HCT116 (cell line): Measurements from ENCODE around the gene ELFN1. TPM values are rescaled to one million over a fixed set of nuclear protein-coding genes. Genes with fewer than 3 reads are reported as not detected.

Experiments used
- ATAC-seq: fragments of 200-7000 bp; cut with Tn5 transposase; 2 replicates; pipeline ENCODE4 v1.9.1; 2020; ENCODE audit warnings: mild to moderate bottlenecking, moderate library complexity
- BruUV-seq: library from RNA; stranded (reverse); fragments of 400-500 nt; replicated peaks from 2 replicates; lab custom pipeline; 2021; lab: Mats Ljungman, UMichigan
- CTCF ChIA-PET: fragments of 300-600 bp; sonication (Branson Sonifier 250); formaldehyde crosslinking; loops from one replicate; lab custom pipeline; 2021; ENCODE audit warnings: antibody characterized with exemption; lab: Charles Lee
- POLR2A ChIA-PET: fragments of 300-600, 350-600 bp; sonication (Branson Sonifier 250); formaldehyde crosslinking; loops from one replicate; lab custom pipeline; 2021; ENCODE audit warnings: antibody characterized with exemption; lab: Charles Lee
- RAD21 ChIA-PET, 2 experiments: fragments of 300-600 bp; sonication (Branson Sonifier 250); formaldehyde crosslinking; loops; one replicate each; lab custom pipeline; 2023; ENCODE audit warnings: low total read pairs in 2 of 2; ENCODE audit not compliant: uncharacterized antibody in 2 of 2, unreplicated experiment in 2 of 2, low non-redundant PET in 1 of 2; lab: Charles Lee
- DNase-seq: peaks from one replicate; pipeline ENCODE4 v3.0.0-alpha.2; 2010; ENCODE audit warnings: low read depth, low spot score
- H2AFZ ChIP-seq: fragments of 200-600 bp; shearing (Covaris generic), sonication (generic); 2 replicates; pipeline ENCODE4 v1.6.1; 2017; ENCODE audit warnings: low read depth, mixed run types, mixed read lengths, antibody characterized with exemption, low read length; ENCODE audit not compliant: poor library complexity, severe bottlenecking
- H3K27ac ChIP-seq: 2 replicates; pipeline ENCODE4 v1.5.1; 2012; ENCODE audit warnings: low read depth, low read length
- H3K27me3 ChIP-seq: fragments of 200-600 bp; sonication (generic); 2 replicates; pipeline ENCODE4 v1.6.1; 2016; ENCODE audit warnings: mixed run types, low read length, mixed read lengths; ENCODE audit not compliant: insufficient read depth
- H3K36me3 ChIP-seq, 2 experiments: fragments of 200-500 bp in 1 of 2; fragments of 200-600 bp in 1 of 2; sonication (Bioruptor generic) in 1 of 2; sonication (generic) in 1 of 2; 2 replicates each; pipeline versions ENCODE4 v1.5.1 to v1.6.1; 2014 to 2016; ENCODE audit warnings: low read length in 2 of 2, inconsistent platforms in 1 of 2, mixed read lengths in 1 of 2, mixed run types in 1 of 2; ENCODE audit not compliant: insufficient read depth in 2 of 2, control insufficient read depth in 1 of 2
- H3K4me1 ChIP-seq, 2 experiments: fragments of 200-600 bp in 1 of 2; sonication (generic) in 1 of 2; 2 replicates each; pipeline versions ENCODE4 v1.5.1 to v1.6.1; 2012 to 2017; ENCODE audit warnings: low read length in 2 of 2, inconsistent platforms in 1 of 2, mild to moderate bottlenecking in 1 of 2, mixed read lengths in 1 of 2, mixed run types in 1 of 2, moderate library complexity in 1 of 2; ENCODE audit not compliant: insufficient read depth in 2 of 2, control insufficient read depth in 1 of 2
- H3K4me2 ChIP-seq: fragments of 200-600 bp; sonication (generic); 2 replicates; pipeline ENCODE4 v1.6.1; 2017; ENCODE audit warnings: mixed run types, low read length, mixed read lengths
- H3K4me3 ChIP-seq, 2 experiments: fragments of 200-600 bp in 1 of 2; sonication (generic) in 1 of 2; replicated peaks in 1 of 2; 2 replicates each; pipeline ENCODE4 v1.5.1; 2011 to 2016; ENCODE audit warnings: low read length in 2 of 2, control low read depth in 1 of 2, low read depth in 1 of 2, mild to moderate bottlenecking in 1 of 2, mixed read lengths in 1 of 2, mixed run types in 1 of 2
- H3K79me2 ChIP-seq: fragments of 200-600 bp; sonication (generic); 2 replicates; pipeline ENCODE4 v1.6.1; 2017; ENCODE audit warnings: mild to moderate bottlenecking, mixed run types, low read length, moderate library complexity, mixed read lengths; ENCODE audit not compliant: insufficient read depth
- H3K9ac ChIP-seq: fragments of 200-600 bp; sonication (generic); 2 replicates; pipeline ENCODE4 v1.6.1; 2016; ENCODE audit warnings: low read length, mixed read lengths
- H3K9me2 ChIP-seq: fragments of 200-600 bp; sonication (generic), shearing (Covaris generic); 2 replicates; pipeline ENCODE4 v1.6.1; 2017; ENCODE audit warnings: mixed run types, mild to moderate bottlenecking, moderate library complexity; ENCODE audit not compliant: insufficient read depth
- H3K9me3 ChIP-seq, 2 experiments: fragments of 200-500 bp in 1 of 2; fragments of 200-600 bp in 1 of 2; sonication (Bioruptor generic) in 1 of 2; sonication (generic) in 1 of 2; 2 replicates each; pipeline ENCODE4 v1.6.1; 2014 to 2017; ENCODE audit warnings: low read length in 2 of 2, mixed read lengths in 2 of 2, inconsistent platforms in 1 of 2, low read depth in 1 of 2, mild to moderate bottlenecking in 1 of 2, mixed run types in 1 of 2, moderate library complexity in 1 of 2; ENCODE audit not compliant: control insufficient read depth in 1 of 2, insufficient read depth in 1 of 2
- H4K20me1 ChIP-seq: fragments of 200-600 bp; sonication (generic), shearing (Covaris generic); 2 replicates; pipeline ENCODE4 v1.6.1; 2017; ENCODE audit warnings: mixed run types, mild to moderate bottlenecking, moderate library complexity; ENCODE audit not compliant: insufficient read depth
- EGR1 ChIP-seq: IDR thresholded peaks from 2 replicates; pipeline ENCODE4 v1.6.1; 2012; ENCODE audit warnings: low read depth
- MAX ChIP-seq: IDR thresholded peaks from 2 replicates; pipeline ENCODE4 v1.6.1; 2012
- POLR2A ChIP-seq: IDR thresholded peaks from 2 replicates; pipeline ENCODE4 v1.7.0; 2011; ENCODE audit warnings: borderline replicate concordance; ENCODE audit not compliant: insufficient read depth, insufficient read length; ENCODE audit errors: extremely low read depth
- POLR2AphosphoS5 ChIP-seq: IDR thresholded peaks from 2 replicates; pipeline ENCODE4 v1.6.1; 2011; ENCODE audit warnings: mild to moderate bottlenecking, low read depth, low read length, moderate library complexity
- SP1 ChIP-seq: IDR thresholded peaks from 2 replicates; pipeline ENCODE4 v1.6.1; 2012; ENCODE audit warnings: low read depth
- ZFX ChIP-seq: fragments of 450-650 bp; IDR thresholded peaks from 2 replicates; pipeline ENCODE4 v1.6.1; 2017
- intact Hi-C: fragments of 100-400 bp; cut with micrococcal nuclease; formaldehyde crosslinking; loops from 2 replicates; pipeline ENCODE4 v1.10.0; 2022
- total RNA-seq: library from RNA; stranded (reverse); gene quantifications from one replicate; pipeline ENCODE4 v1.2.1, GENCODE V29; 2021; ENCODE audit not compliant: unreplicated experiment

ELFN1 gene
- total RNA-seq, 1 experiment from 2014 or later = 4.4 TPM

GRCh38 chr7:1775389-1775788 lies 105.3 kb downstream of the ELFN1 start:
- intact Hi-C loops = no loop called here
- Histone ChIP-seq H3K9me2 (no peaks in the 10 kb centered on the region), H3K4me1 (no peaks in the 10 kb centered on the region), H3K4me2 (no peak overlapping the region), H2AFZ (no peak overlapping the region), H3K27ac (no peak overlapping the region), H4K20me1 (no peaks in the 10 kb centered on the region), H3K4me3 (no peak overlapping the region), H3K79me2 (no peaks in the 10 kb centered on the region), H3K9ac (no peak overlapping the region), H3K9me3 (no peaks in the 10 kb centered on the region), H3K27me3 (no peaks in the 10 kb centered on the region), H3K36me3 (no peaks in the 10 kb centered on the region)
- ChIA-PET POLR2A (no interaction called here), CTCF (no interaction called here), RAD21 (no interaction called here)
- DNase-seq (no peak), ATAC-seq (no peak)
- TF ChIP-seq POLR2AphosphoS5 = no peak
- TF ChIP-seq EGR1 = no peak
- BruUV-seq = no TSS peak

- H3K9me3 ChIP-seq = no peaks in the 10 kb centered on the region
- H3K4me1 ChIP-seq = no peaks in the 10 kb centered on the region
- no peak overlapping the region for H3K4me3 ChIP-seq
- ATAC-seq (no peak), DNase-seq (no peak)
- no peaks in the 10 kb centered on the region for H4K20me1 ChIP-seq
- ChIA-PET POLR2A (no interaction called here), RAD21 (no interaction called here), CTCF (no interaction called here)
- no peak overlapping the region for H2AFZ ChIP-seq
- TF ChIP-seq POLR2A (no peak), ZFX (no peak), SP1 (no peak), MAX (no peak)
- H3K9ac ChIP-seq = no peak overlapping the region
- intact Hi-C loops = no loop called here
- no peak overlapping the region for H3K4me2 ChIP-seq
- no TSS peak for BruUV-seq
- H3K9me2 ChIP-seq = no peaks in the 10 kb centered on the region
- H3K36me3 ChIP-seq = no peaks in the 10 kb centered on the region
- H3K79me2 ChIP-seq = no peaks in the 10 kb centered on the region
- no peaks in the 10 kb centered on the region for H3K27me3 ChIP-seq
- H3K27ac ChIP-seq = no peak overlapping the region
Measured at GRCh38 chr7:1777122-1777521, 107.0 kb downstream of the ELFN1 start.
